ENCODE results near the gene UGT1A9. TPM values are rescaled to one million over a fixed set of nuclear protein-coding genes. Genes with fewer than 3 reads are reported as not detected.

Gene UGT1A9
- total RNA-seq, 2 donors from 2014 or later = not detected

GRCh38 chr2:233789554-233789953, 117.9 kb downstream of the UGT1A9 start:
- no peak for TF ChIP-seq CTCF (conservative IDR thresholded peaks at IDR 0.05)
- Mint-ChIP-seq H3K27ac (no peak overlapping the region), H3K4me3 (no peak overlapping the region), H3K4me1 (no peaks in the 10 kb centered on the region), H3K36me3 (ENCODE audit: low read depth) (no peaks in the 10 kb centered on the region), H3K9me3 (peaks cover 4% of the 10 kb centered on the region), H3K27me3 (ENCODE audit: insufficient read depth) (no peaks in the 10 kb centered on the region)
- Histone ChIP-seq H3K4me1 (ENCODE audit: control insufficient read depth, insufficient read depth, low read length) (no peaks in the 10 kb centered on the region), H3K4me3 (ENCODE audit: low read length) (no peak overlapping the region), H3K36me3 (ENCODE audit: control insufficient read depth, insufficient read depth, low read length) (no peaks in the 10 kb centered on the region), H3K9me3 (ENCODE audit: control insufficient read depth, low read length) (no peaks in the 10 kb centered on the region), H3K27ac (ENCODE audit: low read depth, low read length) (no peak overlapping the region), H3K27me3 (ENCODE audit: control insufficient read depth, insufficient read depth, low read length, poor library complexity, severe bottlenecking) (no peaks in the 10 kb centered on the region), H3K9ac (ENCODE audit: extremely low read depth, low read length, poor library complexity, severe bottlenecking) (no peak overlapping the region)
- WGBS, 2 experiments (ENCODE audit: insufficient coverage in 1 of 2, insufficient read length in 1 of 2) = 91 to 98% methylated on average over 6 to 7 of the region's 7 CpGs
- no peak for DNase-seq

GRCh38 chr2:233791151-233791882, 119.6 kb downstream of the UGT1A9 start:
- no peak for TF ChIP-seq CTCF (conservative IDR thresholded peaks at IDR 0.05)
- no peak for DNase-seq
- Mint-ChIP-seq H3K4me1 (no peaks in the 10 kb centered on the region), H3K36me3 (ENCODE audit: low read depth) (no peaks in the 10 kb centered on the region), H3K27ac (no peak overlapping the region), H3K4me3 (no peak overlapping the region), H3K9me3 (peaks cover under 1% of the 10 kb centered on the region), H3K27me3 (ENCODE audit: insufficient read depth) (no peaks in the 10 kb centered on the region)
- H3K27me3 ChIP-seq (ENCODE audit: control insufficient read depth, insufficient read depth, low read length, poor library complexity, severe bottlenecking) = no peaks in the 10 kb centered on the region
- no peaks in the 10 kb centered on the region for H3K9me3 ChIP-seq (ENCODE audit: control insufficient read depth, low read length)
- H3K9ac ChIP-seq (ENCODE audit: extremely low read depth, low read length, poor library complexity, severe bottlenecking) = no peak overlapping the region
- no peaks in the 10 kb centered on the region for H3K36me3 ChIP-seq (ENCODE audit: control insufficient read depth, insufficient read depth, low read length)
- H3K4me1 ChIP-seq (ENCODE audit: control insufficient read depth, insufficient read depth, low read length) = no peaks in the 10 kb centered on the region
- H3K4me3 ChIP-seq (ENCODE audit: low read length) = no peak overlapping the region
- 87 to 95% methylated on average over 13 to 18 of the region's 18 CpGs for WGBS, 2 experiments (ENCODE audit: insufficient coverage in 1 of 2, insufficient read length in 1 of 2)
- no peak overlapping the region for H3K27ac ChIP-seq (ENCODE audit: low read depth, low read length)

GRCh38 chr2:233791883-233792329, 120.2 kb downstream of the UGT1A9 start:
- no peak overlapping the region for H3K4me3 Mint-ChIP-seq
- no peak overlapping the region for H3K9ac ChIP-seq (ENCODE audit: extremely low read depth, low read length, poor library complexity, severe bottlenecking)
- no peak overlapping the region for H3K4me3 ChIP-seq (ENCODE audit: low read length)
- no peaks in the 10 kb centered on the region for H3K27me3 Mint-ChIP-seq (ENCODE audit: insufficient read depth)
- no peak for DNase-seq
- WGBS, 2 experiments (ENCODE audit: insufficient coverage in 1 of 2, insufficient read length in 1 of 2) = 86 to 98% methylated on average over 8 to 9 of the region's 9 CpGs
- TF ChIP-seq CTCF (conservative IDR thresholded peaks at IDR 0.05) = no peak
- no peaks in the 10 kb centered on the region for H3K4me1 ChIP-seq (ENCODE audit: control insufficient read depth, insufficient read depth, low read length)
- no peaks in the 10 kb centered on the region for H3K9me3 Mint-ChIP-seq
- no peaks in the 10 kb centered on the region for H3K36me3 ChIP-seq (ENCODE audit: control insufficient read depth, insufficient read depth, low read length)
- H3K4me1 Mint-ChIP-seq = no peaks in the 10 kb centered on the region
- no peaks in the 10 kb centered on the region for H3K36me3 Mint-ChIP-seq (ENCODE audit: low read depth)
- H3K9me3 ChIP-seq (ENCODE audit: control insufficient read depth, low read length) = no peaks in the 10 kb centered on the region
- H3K27ac ChIP-seq (ENCODE audit: low read depth, low read length) = no peak overlapping the region
- no peak overlapping the region for H3K27ac Mint-ChIP-seq
- no peaks in the 10 kb centered on the region for H3K27me3 ChIP-seq (ENCODE audit: control insufficient read depth, insufficient read depth, low read length, poor library complexity, severe bottlenecking)

All from endodermal cell (in vitro differentiated cells).